GM21825 (cell line): ENCODE results near the gene SCN8A.
"Not testable (repeated sequence)": the region's sequence is repeated elsewhere in the genome, so short reads cannot be mapped to it uniquely, and the experiment has no call there.

Experiments
- ATAC-seq: cut with Tn5 transposase; IDR thresholded peaks from one replicate; pipeline ENCODE4 v1.9.1; 2021; ENCODE audit warnings: mild to moderate bottlenecking, moderate library complexity; ENCODE audit not compliant: unreplicated experiment

The SCN8A gene

DNA sequence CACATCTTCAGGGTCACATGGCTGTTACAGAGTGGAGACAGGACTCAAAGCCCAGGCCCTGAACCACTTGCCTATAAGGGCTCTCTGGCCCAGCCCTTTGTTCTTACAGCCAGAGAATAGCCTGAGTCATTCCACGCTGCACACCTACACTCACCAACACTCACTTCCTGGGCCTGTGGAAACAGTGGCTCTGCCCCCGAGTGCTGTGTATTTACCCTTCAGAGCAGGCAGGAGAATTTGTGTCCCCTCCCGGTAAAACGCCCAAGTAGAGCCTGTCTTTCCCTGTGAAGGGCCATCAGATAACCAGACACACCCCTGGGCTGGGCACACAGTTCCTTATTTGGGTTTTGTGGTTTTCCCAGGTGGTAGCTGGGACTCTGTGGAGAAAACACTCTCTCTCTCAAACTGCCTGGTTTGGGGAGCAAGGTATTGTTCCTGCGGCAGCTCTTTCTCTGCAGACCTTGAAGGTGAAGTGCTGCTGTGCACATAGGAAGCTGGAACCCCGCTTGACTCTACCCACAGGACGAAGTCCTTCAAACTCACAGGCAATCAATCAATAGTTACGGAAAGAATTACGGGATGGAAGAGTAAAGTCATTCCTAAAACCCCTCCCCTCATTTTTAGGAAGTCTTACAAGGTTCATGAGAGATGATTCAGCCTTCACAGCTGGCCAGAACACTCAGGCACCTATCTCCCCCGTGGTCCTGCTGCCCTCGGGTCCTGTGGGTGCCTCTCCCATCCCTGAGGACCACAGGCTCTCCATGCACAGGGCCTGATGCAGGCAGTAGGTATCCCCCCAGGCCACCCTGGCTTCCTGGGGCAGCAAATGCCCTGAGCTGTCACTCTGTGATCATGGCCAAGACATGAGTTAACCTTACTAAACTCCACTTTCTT lies 237.1 kb downstream of the SCN8A start:
- no peak for ATAC-seq

DNA sequence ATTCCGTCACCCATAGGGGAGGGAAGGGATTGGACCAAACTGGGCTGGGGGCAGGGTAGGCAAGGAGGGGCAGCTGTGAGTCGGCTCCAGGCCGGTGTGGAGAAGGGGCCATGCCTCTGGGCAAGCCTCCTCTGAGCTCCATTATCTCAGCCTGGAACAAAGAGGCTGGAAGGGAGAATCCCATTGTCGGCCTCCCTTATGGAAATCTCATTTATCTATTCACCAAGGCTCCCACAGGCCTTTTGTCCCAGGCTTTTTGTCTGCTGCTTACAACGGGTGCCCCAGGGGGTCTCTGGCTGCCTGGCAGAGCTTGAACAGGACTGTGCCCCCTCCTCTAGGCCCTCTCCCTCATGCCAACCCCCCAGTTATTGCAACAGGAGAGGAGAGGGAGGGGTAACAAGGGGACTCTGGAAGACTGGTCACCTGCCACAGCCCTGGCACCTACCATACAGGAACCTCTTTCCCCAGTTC lies 238.0 kb downstream of the SCN8A start:
- ATAC-seq: no peak

DNA sequence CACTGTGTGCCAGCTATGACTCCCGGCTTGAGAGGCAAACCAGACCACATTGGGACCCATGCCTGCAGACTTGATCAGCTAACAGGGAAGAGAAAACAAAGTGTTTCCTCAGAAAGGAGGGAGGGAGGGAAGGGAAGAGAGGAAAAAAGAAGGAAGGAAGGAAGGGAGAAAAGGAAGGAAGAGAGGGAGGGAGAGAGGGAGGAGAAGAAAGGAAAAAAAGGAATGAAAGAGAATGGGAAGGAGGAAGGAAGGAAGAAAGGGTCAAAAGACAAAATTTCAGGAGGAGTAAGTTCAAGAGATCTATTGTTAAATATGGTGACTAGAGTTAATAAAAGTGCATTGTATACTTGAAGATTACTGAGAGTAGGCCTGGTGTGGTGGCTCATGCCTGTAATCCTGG lies 238.6 kb downstream of the SCN8A start:
- ATAC-seq: no peak

DNA sequence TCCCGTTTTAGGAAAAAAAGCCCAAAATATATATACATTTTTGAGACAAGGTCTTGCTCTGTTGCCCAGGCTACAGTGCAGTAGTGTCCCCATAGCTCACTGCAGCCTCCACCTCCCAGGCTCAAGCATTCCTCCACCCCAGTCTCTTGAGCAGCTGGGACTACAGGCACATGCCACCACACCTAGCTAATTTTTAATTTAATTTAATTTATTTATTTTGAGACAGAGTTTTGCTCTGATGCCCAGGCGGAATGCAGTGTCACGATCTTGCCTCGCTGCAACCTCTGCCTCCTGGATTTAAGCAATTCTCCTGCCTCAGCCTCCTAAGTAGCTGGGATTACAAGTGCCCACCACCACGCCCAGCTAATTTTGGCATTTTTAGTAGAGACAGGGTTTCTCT lies 240.8 kb downstream of the SCN8A start:
- not testable (repeated sequence) for ATAC-seq

DNA sequence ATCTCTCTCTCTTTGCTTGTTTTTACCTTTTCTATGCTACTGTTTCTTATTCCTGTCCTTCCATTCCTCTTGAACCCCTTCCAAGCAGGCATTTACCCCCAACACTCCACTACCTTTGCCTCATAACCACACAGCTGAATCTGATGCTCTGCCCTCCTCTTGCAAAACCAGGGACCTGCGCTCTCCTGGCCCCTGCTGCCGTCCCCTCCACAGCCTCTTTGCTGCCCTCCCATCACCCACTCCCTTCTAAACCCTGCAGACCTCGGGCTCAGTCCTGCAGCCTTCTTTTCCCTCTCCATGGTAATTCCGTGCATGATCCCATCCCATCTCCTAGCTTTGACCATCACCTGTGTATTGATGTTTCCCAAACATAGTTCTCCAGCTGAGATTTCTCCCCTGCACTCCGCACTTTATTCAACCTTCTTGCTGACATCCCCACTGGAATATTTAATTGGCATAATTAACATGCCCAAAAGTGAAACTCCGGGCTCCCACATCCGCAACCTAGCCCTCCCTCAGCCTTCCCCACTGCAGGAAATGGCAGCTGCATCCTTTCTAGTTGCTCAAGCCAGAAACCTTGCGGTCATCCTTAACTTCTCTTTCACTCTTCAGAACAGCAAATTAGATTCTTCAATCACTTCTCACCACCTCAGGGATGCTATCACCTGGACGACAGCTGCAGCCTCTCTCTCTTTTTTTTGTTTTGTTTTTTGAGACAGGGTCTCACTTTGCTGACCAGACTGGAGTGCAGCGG lies 241.5 kb downstream of the SCN8A start:
- ATAC-seq: no peak

DNA sequence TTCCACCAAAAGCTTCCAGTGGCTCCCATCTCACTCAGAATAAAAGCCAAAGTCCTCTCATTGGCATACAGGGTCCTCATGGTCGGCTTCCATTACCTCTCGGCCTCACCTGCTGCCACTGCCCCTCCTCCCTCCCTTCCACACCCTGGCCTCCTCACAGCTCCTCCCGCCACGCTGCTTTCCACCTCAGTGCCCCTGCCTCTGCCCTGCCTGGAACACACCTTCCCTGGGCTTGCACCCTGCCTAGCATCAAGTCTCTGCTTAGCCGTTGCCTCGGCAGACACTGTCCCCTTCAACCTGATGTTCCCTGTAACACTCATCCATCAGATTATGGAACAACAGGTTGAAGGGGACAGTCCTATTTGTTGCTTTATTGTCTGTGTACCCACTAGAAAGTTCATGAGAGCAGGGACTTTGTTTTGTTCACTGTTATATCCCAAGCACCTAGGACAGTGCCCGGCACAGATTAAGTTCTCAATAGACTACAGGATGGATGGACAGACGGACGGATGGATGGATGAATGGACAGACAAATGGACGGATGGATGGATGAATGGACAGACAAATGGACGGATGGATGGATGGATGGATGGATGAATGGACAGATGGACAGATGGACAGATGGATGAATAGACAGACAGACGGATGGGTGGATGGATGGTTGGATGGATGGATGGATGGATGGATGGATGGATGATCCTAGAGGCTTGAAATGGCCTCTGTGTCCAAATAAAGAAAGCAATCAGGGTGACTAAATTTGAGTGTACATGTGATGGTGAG lies 242.6 kb downstream of the SCN8A start:
- no peak for ATAC-seq

DNA sequence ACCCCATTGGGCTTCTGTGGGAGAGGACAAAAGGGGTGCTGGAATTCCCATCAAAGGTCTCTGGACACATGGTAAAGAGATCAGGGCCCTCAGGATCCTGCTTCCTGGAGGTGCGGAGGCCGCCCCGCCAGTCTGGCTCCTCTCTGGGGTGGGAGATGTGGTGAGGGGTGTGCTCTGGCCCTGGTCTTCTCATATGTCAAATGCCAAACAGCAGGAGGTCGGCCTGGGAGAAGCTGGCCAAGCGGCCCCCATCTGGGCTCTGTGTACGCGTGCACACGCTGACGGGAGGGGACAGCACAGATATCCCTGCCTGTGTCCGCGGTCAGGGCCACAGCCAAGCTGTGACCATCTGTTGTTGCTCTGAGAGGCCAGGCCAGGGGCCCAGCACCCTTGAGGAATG lies 243.4 kb downstream of the SCN8A start:
- ATAC-seq: no peak

DNA sequence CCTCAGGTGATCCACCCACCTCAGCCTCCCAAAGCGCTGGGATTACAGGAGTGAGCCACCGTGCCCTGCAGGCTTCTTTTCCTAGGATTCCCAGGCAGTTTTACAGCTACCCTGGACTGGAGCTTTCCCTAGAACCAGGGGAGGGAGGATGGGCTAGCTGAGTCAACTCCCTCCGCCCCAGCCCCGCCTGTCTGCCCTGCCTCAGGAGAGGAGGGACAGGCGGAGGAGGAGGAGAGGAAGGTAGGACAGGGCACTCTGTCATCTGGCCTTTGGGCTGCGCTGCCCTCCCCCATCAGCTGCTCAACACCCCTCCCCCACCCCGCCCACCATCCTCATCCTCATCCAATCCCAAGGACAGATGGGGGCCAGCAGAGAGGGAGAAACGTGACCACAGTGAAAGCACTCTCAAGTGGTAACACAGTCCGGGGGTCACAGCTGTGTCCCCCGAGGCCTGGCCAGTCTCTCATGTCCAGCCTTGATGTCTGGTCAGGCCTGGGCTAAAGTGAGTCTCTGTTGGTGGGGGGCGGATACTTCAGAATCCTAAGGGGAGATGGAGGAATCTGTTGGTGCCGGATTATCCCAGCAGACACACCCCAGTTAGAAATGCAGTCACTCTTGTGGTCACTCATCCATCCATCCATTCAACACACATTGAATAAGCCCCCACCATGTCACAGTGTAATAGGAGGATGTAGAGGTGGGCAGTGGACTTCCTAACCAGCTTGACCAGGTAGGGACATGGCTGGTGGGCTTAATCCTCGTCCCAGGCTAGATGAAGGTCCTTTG lies 245.2 kb downstream of the SCN8A start:
- no peak for ATAC-seq

DNA sequence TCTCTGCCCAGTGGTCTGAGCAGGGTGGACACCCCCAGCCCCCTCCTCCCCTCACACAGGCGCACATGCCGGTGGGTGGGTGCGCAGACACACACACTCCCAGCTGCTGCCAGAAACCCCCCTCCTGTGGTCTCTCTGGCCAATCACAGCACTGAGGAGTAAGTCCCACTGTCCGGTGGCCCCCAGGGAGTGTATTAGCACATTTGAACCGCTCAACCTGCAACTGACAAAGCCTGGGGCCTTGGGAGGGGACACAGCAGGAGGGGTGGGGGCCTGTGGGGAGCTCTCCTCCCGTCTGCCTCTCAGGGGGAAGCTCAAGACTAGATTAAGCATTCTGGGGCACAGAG lies 245.8 kb downstream of the SCN8A start:
- no peak for ATAC-seq

DNA sequence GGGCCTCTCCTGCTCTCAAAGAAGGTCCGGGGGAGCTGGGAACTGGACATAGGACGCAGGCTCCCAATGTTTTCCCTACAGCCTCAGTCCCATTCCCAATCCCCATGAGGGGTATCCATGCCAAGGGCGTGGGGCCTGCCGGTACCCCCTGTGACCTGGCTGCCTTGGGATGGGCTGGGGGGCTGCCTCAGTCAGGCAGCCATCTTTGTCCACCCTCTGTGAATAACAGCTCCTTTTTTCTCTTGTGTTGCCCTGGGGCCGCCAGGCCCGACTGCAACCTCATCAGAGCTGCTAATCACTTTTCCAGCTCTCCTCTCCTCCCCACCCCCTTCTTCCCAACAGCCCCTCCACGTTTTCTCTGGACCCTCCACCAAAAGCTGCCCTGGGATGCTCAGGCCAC lies 246.3 kb downstream of the SCN8A start:
- no peak for ATAC-seq

DNA sequence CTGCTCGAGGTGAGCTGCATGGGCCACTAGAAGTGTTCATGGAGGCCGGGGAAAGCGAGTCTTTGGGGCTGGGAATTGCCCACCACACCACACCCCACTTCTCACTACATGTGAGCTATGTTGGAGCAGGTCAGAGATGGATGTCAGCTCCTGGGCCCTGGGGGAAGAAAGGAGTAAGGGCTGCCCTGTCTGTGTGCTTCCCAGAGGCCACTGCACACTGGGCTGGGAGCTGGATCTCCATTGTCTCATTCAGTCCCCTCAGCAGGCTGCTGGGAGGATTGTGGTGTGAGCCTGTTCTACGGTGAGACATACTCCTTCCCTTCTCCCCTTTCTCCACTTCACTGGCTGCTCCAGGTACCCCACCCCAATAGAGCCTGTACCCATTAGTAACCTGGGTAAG lies 247.0 kb downstream of the SCN8A start:
- ATAC-seq: no peak

DNA sequence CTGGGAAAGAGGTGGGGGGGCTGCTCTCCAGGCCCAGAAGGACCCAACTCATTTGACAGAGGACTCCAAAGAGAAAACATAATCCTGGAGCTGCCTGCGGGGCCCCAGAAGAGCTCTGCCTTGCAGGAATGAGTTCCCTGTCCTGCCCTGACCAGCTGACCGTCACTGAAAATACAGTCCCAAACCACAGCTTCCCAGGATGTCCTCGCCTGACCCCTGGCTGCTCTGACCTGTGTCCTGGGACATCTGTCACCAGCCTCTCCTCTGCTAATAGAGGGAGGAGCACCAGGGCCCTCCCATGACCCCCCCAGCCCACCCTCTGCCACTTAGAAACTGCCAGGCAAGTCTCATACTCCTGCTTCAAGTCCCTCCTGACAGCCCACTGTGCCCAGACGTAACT lies 247.7 kb downstream of the SCN8A start:
- ATAC-seq: no peak

DNA sequence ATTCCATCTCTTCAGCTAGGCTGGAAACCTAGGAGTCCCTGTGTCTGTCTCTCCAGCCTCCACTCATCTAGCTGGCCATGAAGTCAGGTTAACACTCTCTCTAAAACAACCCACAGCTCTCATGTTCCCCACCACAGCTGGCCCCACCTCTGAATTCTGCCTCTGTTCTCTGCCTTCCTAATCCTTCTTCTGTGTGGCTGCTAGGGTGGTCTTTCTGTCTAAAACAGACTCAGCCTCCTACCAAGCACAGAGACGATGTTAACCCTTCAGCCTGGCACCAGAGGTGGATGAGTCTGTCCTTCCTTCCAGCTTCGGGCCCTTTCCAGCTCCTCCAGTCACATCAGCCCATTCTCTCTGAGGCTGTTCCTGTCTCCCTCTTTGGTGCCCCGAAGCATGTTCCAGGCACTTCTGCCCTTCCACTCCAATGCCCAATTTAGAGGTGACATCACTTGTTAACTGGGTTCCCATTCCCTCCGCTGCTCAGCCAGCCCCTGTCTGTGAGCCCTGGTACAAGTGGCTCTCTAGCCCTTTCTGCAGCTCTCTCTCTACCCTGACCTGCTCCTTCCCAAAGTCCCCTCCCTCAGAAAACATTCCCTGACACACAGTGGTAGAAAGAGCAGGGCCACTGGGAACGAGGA lies 248.4 kb downstream of the SCN8A start:
- no peak for ATAC-seq

DNA sequence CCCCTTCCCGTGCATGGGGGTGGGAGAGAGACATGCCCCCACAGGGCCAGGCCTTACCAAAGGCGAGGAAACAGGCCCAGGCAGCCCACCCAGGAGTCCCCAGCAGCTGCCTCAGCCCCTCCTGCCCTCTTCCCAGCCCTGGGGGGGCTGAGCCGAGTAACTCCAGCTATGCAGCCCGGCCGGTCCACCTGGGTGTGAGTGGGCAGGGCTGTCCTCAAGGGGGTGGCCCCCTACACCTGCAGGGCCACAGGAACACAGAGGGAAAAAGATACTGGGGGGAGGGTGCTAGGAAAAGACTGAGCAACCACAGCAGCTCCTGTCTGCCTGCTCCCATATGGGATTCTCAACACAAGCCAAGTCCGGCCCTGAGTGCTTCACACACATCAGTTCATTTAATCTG lies 249.9 kb downstream of the SCN8A start:
- ATAC-seq: no peak

DNA sequence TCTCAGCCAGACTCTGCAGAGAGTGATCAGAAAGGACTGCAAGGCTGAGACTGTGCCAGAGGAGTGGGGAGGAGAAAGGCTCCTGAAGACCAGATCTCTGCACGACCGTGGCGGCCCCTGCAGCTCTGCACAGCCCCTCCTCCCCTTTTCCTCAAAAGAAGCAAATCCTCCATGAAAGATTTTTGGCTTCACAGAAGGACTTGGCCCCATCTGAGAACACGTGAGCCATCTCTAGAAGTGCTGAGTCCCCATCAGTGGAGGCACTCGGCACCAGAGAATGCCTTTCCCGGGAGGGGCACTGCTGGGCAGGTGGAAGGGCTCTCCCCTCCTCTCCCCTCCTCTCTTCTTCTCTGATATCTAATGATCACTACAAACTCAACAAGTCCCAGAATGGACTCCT lies 250.7 kb downstream of the SCN8A start:
- no peak for ATAC-seq

DNA sequence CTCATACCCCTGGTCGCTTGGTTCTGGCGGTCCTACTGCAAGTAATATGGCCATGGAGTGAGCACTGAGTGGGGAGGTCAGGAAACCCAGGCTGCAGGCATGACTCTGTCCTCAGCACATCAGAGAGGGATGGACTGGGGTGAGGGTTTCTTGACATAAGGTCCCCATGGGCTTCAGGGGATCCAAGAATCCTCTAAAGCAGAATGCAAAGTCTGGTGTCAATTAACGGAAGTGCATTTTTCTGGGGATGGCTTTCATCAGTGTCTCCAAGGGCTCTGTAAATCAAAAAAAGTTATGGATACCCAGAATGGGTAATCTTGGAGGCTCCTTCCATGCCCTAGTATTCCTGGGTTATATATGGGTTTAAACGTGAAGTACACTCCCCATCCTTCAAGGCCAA lies 253.8 kb downstream of the SCN8A start:
- no peak for ATAC-seq

DNA sequence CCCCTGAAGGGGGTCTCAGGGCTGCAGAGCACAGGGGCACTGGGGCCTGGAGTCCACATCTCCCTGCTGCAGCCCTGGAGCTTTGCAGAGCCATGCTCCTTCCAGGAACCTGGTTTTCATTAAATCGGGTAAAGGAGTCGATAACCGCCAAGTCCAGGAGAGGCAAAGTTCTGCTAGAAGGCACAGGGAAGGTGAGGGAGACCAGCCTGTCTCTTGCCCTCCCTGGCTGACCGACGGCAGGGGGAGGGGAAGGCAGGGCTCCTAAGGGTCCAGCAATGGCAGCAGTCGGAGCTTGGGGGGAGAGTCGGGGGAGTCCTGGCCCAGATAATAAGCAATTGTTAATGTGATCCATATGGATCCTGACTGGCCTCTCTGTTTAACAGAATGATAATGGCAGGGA lies 254.4 kb downstream of the SCN8A start:
- ATAC-seq: no peak

DNA sequence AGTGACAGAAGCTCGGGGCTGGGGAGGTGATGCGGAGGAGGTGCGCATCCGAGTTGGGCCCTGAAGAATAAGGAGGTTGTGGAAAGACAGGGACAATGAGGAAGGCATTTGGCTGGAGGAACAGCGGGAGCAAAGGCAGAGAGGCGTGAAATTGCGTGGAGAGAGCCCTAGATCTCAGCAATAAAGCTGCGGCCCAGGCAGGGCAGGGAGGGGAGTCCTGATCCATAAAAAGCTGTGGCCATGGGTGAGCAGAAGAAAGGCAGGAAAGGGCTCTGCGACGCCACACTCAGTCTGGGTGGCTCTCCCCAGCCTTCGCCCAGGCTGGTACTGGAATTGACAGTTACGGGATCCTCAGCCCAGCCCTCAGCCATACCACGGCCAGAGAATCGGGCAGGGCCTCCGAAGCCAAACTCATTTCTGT lies 255.2 kb downstream of the SCN8A start:
- ATAC-seq: no peak

DNA sequence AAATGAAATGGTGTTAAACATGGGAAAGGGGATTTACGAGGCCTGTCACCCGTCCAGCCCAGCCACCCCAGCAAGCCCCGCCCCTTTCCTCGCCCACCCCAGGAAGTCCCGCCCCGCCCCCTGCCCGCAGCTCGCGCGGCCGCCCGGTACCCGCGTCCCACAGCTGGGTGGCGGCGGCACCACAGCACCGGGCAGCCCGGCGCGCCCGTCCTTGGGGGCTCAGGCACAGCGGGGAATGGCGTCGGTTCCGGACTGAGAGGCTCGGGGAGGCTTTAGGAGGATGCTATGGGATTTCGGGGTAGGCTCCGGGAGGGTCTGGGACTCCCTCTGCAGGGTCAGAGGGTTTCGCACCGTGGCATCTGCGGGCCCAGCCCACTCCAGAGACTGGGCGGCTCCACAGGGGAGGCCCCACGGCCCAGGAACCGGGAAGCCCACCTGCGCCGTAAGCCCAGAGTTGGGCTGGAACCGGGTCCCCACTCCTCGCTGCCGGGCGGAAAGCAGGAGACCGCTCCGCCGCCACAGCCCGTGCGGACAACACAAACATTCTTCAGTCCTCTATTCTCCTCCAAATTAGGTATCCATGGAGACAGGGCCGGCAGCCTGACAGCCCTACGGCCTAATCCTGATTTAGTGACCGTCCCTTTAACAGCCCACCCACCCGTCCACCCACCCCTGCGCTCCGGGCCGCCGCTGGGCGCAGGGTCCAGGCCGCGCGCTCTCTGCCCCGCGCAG lies 256.0 kb downstream of the SCN8A start:
- no peak for ATAC-seq
